Neural progenitor cell (in vitro differentiated cells): ENCODE data around the gene HCK. TPM values are rescaled to one million over a fixed set of nuclear protein-coding genes. Genes with fewer than 3 reads are reported as not detected.
A peak's percentile ranks its signal among the peaks of the same experiment; 100 is the strongest.
"Not testable (repeated sequence)": the region's sequence is repeated elsewhere in the genome, so short reads cannot be mapped to it uniquely, and the experiment has no call there.

Source experiments
- DNase-seq: peaks from one replicate; pipeline ENCODE4 v3.0.0-alpha.2; 2016; ENCODE audit warnings: low spot score
- H2AFZ ChIP-seq: fragments of 200-600 bp; sonication (generic); replicated peaks from 2 replicates; pipeline ENCODE4 v1.6.1; 2016; ENCODE audit warnings: antibody characterized with exemption
- H3F3A ChIP-seq: fragments of 200-600 bp; sonication (generic); 2 replicates; pipeline ENCODE4 v1.6.1; 2016; ENCODE audit warnings: antibody characterized with exemption, low read depth
- H3K27ac ChIP-seq: fragments of 200-600 bp; sonication (generic); 2 replicates; pipeline ENCODE4 v1.5.1; 2016; ENCODE audit warnings: mild to moderate bottlenecking
- H3K27me3 ChIP-seq: fragments of 200-600 bp; sonication (generic); 2 replicates; pipeline ENCODE4 v1.6.1; 2016; ENCODE audit warnings: mild to moderate bottlenecking, moderate library complexity
- H3K36me3 ChIP-seq: fragments of 200-600 bp; sonication (generic); 2 replicates; pipeline ENCODE4 v1.5.1; 2016
- H3K4me1 ChIP-seq: fragments of 200-600 bp; sonication (generic); 2 replicates; pipeline ENCODE4 v1.6.1; 2016; ENCODE audit warnings: mixed run types
- H3K4me2 ChIP-seq: fragments of 200-600 bp; sonication (generic); 2 replicates; pipeline ENCODE4 v1.6.1; 2016
- H3K4me3 ChIP-seq: fragments of 200-600 bp; sonication (generic); 2 replicates; pipeline ENCODE4 v1.5.1; 2016
- H3K79me2 ChIP-seq: fragments of 200-600 bp; sonication (generic); 2 replicates; pipeline ENCODE4 v1.6.1; 2016; ENCODE audit warnings: low read depth
- H3K9ac ChIP-seq: fragments of 200-600 bp; sonication (generic); 2 replicates; pipeline ENCODE4 v1.6.1; 2016
- H3K9me3 ChIP-seq: fragments of 200-600 bp; sonication (generic); 2 replicates; pipeline ENCODE4 v1.5.1; 2016; ENCODE audit warnings: low read depth
- H4K20me1 ChIP-seq: fragments of 200-600 bp; sonication (generic); 2 replicates; pipeline ENCODE4 v1.6.1; 2016; ENCODE audit warnings: low read depth
- H3K27ac Mint-ChIP-seq: 3 replicates; pipeline ENCODE4 v1.8.0; 2021; ENCODE audit warnings: mixed read lengths
- H3K27me3 Mint-ChIP-seq: 2 replicates; pipeline ENCODE4 v1.8.0; 2022; ENCODE audit warnings: low read depth, mild to moderate bottlenecking, inconsistent platforms, moderate library complexity, mixed read lengths; ENCODE audit not compliant: insufficient read depth
- H3K36me3 Mint-ChIP-seq: 3 replicates; pipeline ENCODE4 v1.8.0; 2021; ENCODE audit warnings: mixed read lengths
- H3K4me1 Mint-ChIP-seq: 3 replicates; pipeline ENCODE4 v1.8.0; 2021; ENCODE audit warnings: mixed read lengths
- H3K4me3 Mint-ChIP-seq: 3 replicates; pipeline ENCODE4 v1.8.0; 2021; ENCODE audit warnings: mild to moderate bottlenecking, moderate library complexity, mixed read lengths
- H3K9me3 Mint-ChIP-seq: 3 replicates; pipeline ENCODE4 v1.8.0; 2020; ENCODE audit warnings: mixed read lengths
- CTCF ChIP-seq: fragments of 200-600 bp; sonication (generic); IDR thresholded peaks from 2 replicates; pipeline ENCODE4 v1.5.1; 2017; ENCODE audit warnings: antibody characterized with exemption, mild to moderate bottlenecking
- EZH2 ChIP-seq: fragments of 200-600 bp; sonication (generic); IDR thresholded peaks from 2 replicates; pipeline ENCODE4 v1.6.1; 2017; ENCODE audit warnings: antibody characterized with exemption, mild to moderate bottlenecking, moderate library complexity
- EZH2phosphoT487 ChIP-seq: fragments of 200-600 bp; sonication (generic); IDR thresholded peaks from 2 replicates; pipeline ENCODE4 v1.6.1; 2017; ENCODE audit warnings: antibody characterized with exemption
- total RNA-seq: library from RNA; depleted of rRNA; stranded (reverse); fragments of >200 nt; gene quantifications from 2 replicates; pipeline ENCODE4 v1.2.3, GENCODE V29; 2015; ENCODE audit warnings: low replicate concordance

HCK gene
- total RNA-seq, 1 donor from 2014 or later, result not detected

GRCh38 chr20:32029561-32029960, 22.5 kb upstream of the HCK start:
- Histone ChIP-seq H3K36me3 (no peaks in the 10 kb centered on the region), H3F3A (peaks cover 4% of the 10 kb centered on the region), H2AFZ (no peak overlapping the region), H3K9ac (no peak overlapping the region), H3K27me3 (peaks cover 53% of the 10 kb centered on the region), H3K27ac (no peak overlapping the region), H4K20me1 (peaks cover 4% of the 10 kb centered on the region), H3K79me2 (no peaks in the 10 kb centered on the region), H3K4me3 (no peak overlapping the region), H3K4me2 (no peak overlapping the region), H3K9me3 (no peaks in the 10 kb centered on the region), H3K4me1 (no peaks in the 10 kb centered on the region)
- peaks cover 24% of the 10 kb centered on the region for H3K4me1 Mint-ChIP-seq
- H3K27ac Mint-ChIP-seq, result no peak overlapping the region
- peaks cover 9% of the 10 kb centered on the region for H3K27me3 Mint-ChIP-seq
- no peaks in the 10 kb centered on the region for H3K9me3 Mint-ChIP-seq
- DNase-seq, result no peak
- TF ChIP-seq EZH2phosphoT487 (no peak), CTCF (no peak), EZH2 (no peak)
- H3K36me3 Mint-ChIP-seq, result no peaks in the 10 kb centered on the region
- peak overlapping the region; percentile 35 for H3K4me3 Mint-ChIP-seq

GRCh38 chr20:32031007-32031958, 20.8 kb upstream of the HCK start:
- H2AFZ ChIP-seq, result peak overlapping the region; percentile 38
- H3K36me3 Mint-ChIP-seq, result no peaks in the 10 kb centered on the region

GRCh38 chr20:32033316-32033715, 18.7 kb upstream of the HCK start:
- H3K27me3 ChIP-seq, result peaks cover 59% of the 10 kb centered on the region
- Mint-ChIP-seq H3K27me3 (peaks cover 16% of the 10 kb centered on the region), H3K4me3 (no peak overlapping the region), H3K4me1 (peaks cover 16% of the 10 kb centered on the region), H3K9me3 (no peaks in the 10 kb centered on the region), H3K27ac (no peak overlapping the region), H3K36me3 (no peaks in the 10 kb centered on the region)
- H2AFZ ChIP-seq, result no peak overlapping the region
- TF ChIP-seq EZH2 (no peak), CTCF (no peak), EZH2phosphoT487 (no peak)
- H3K4me2 ChIP-seq, result no peak overlapping the region
- no peak overlapping the region for H3K4me3 ChIP-seq
- H3F3A ChIP-seq, result peaks cover 4% of the 10 kb centered on the region
- no peak overlapping the region for H3K27ac ChIP-seq
- no peaks in the 10 kb centered on the region for H3K4me1 ChIP-seq
- no peaks in the 10 kb centered on the region for H3K9me3 ChIP-seq
- H3K79me2 ChIP-seq, result no peaks in the 10 kb centered on the region
- H4K20me1 ChIP-seq, result peaks cover 4% of the 10 kb centered on the region
- DNase-seq, result no peak
- no peaks in the 10 kb centered on the region for H3K36me3 ChIP-seq
- H3K9ac ChIP-seq, result no peak overlapping the region

More at GRCh38 chr20:32031007-32031958, 20.8 kb upstream of the HCK start:
- H3K4me3 ChIP-seq, result peak overlapping the region; percentile 30
- no peaks in the 10 kb centered on the region for H3K9me3 ChIP-seq
- TF ChIP-seq CTCF (peak; percentile 97), EZH2 (peak; percentile 52), EZH2phosphoT487 (peak; percentile 37)
- H3K27me3 ChIP-seq, result peaks cover 59% of the 10 kb centered on the region
- peaks cover 15% of the 10 kb centered on the region for H3K27me3 Mint-ChIP-seq
- peak; percentile 98 for DNase-seq
- H3K27ac ChIP-seq, result no peak overlapping the region
- peaks cover 24% of the 10 kb centered on the region for H3K4me1 Mint-ChIP-seq
- H4K20me1 ChIP-seq, result peaks cover 4% of the 10 kb centered on the region
- no peaks in the 10 kb centered on the region for H3K4me1 ChIP-seq
- H3K27ac Mint-ChIP-seq, result no peak overlapping the region
- H3K79me2 ChIP-seq, result no peaks in the 10 kb centered on the region
- no peaks in the 10 kb centered on the region for H3K9me3 Mint-ChIP-seq
- H3K4me2 ChIP-seq, result peak overlapping the region; percentile 69
- no peak overlapping the region for H3K9ac ChIP-seq
- H3F3A ChIP-seq, result peaks cover 4% of the 10 kb centered on the region
- H3K36me3 ChIP-seq, result no peaks in the 10 kb centered on the region
- H3K4me3 Mint-ChIP-seq, result no peak overlapping the region

GRCh38 chr20:32033721-32034120, 18.3 kb upstream of the HCK start:
- not testable (repeated sequence) for H3K9ac ChIP-seq, H3K4me2 ChIP-seq, H4K20me1 ChIP-seq, H3K79me2 ChIP-seq, H3K9me3 Mint-ChIP-seq, H3K36me3 ChIP-seq, H3K36me3 Mint-ChIP-seq, H3K4me1 ChIP-seq, H3K9me3 ChIP-seq, H3F3A ChIP-seq, H3K4me3 ChIP-seq, H3K4me3 Mint-ChIP-seq, H3K27ac ChIP-seq, H2AFZ ChIP-seq, DNase-seq, H3K27ac Mint-ChIP-seq
- H3K27me3 ChIP-seq, result peaks cover 59% of the 10 kb centered on the region
- Mint-ChIP-seq H3K4me1 (peaks cover 12% of the 10 kb centered on the region), H3K27me3 (peaks cover 16% of the 10 kb centered on the region)
